ENCODE measurements around the gene PRSS22.

PRSS22 gene

DNA sequence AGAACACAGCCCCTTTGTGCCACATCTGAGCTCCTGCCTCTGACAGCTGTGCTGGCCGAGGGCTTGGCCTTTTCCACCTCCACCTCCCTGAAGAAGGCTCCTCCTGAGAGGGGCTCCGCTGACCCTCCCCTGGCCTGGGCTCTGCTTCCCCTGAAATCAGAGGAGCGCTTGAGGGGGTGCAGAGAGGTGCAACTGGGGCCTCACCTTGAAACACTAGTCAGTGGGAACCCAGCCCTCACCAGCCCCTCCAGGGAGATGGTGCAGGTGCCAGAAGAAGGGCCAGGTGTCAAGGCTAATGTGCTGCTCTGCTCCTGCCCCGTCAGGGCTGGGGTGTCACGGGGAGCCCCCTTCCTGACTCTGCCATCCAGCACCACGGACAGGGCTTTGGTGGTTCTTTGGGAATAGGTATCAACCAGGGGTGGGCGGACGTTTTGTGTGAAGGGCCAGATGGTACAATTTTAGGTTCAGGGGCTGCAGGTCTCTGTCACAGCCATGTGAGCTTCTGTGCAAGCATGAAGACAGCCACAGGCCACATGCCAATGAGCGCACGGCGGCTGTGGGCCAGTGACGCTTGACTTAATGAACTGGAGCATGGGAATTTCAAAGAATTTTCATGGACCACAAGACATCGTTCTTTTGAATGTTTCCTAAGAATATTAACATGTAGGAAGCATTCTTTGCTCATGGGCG lies 30.0 kb downstream of the PRSS22 start:
- no peak for DNase-seq

DNA sequence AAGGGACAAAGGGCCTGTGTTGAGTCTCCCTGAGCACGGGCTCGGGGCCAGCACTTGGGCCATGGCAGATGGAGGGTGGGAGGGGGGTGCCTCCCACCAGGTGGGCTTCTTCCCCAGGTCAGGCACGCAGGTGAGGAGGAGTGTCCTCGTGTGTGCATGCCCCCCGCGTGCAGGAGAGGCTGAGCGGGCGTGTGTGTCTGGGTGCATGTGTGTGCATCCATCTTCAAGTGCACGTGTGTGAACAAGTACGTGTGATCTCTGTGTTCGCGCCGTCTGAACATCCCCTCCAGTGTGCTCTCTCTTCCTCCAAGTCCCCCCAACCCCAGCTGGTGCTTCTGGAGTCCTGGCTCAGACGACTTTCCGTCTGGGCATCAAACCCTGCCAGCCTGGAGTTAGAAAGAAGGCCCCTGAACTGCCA lies 30.6 kb downstream of the PRSS22 start:
- DNase-seq = no peak

- no peak for DNase-seq
These were observed 31.2 kb downstream of the PRSS22 start for GRCh38 chr16:2826591-2827373.

DNA sequence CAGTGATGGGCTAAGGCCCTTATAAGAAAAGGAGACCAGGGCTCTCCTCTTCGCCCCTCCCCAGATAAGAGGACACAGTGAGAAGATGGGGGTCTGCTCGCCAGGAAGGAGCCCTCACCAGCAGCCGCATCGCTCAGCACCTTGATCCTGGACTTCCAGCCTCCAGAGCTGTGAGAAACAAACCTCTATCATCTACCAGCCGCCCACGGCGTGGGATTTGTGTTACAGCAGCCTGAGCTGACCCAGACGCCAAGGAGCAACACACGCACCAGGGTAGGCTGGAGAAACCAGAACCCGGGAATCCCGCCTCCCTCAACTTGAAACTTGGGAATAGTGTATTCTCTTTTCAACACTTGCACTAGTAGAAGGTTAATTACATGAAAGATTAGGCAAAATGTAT lies 32.1 kb downstream of the PRSS22 start:
- no peak for DNase-seq

- no peak for DNase-seq
These were observed 32.8 kb downstream of the PRSS22 start for GRCh38 chr16:2825049-2825742.

GRCh38 chr16:2824626-2825025 lies 33.3 kb downstream of the PRSS22 start:
- DNase-seq = no peak

DNA sequence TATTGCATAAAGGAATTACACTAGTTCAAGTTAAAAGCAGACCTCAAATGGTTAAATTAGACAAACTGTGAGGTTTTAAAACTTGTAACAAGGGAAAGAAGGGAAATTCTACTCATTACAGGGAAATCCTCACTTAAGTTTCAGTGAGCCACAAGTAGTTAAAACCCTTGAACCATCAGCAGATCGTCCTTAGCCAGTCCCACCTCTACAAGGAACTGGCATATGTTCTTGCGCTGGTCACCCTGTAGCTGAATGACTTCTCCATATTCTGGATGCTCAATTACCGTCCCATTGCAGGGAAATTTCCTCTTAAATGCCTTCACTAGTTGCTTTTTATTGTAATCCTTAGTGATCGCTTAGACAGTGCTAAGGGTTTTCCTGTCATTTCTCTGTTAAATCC lies 35.5 kb downstream of the PRSS22 start:
- DNase-seq = no peak

DNA sequence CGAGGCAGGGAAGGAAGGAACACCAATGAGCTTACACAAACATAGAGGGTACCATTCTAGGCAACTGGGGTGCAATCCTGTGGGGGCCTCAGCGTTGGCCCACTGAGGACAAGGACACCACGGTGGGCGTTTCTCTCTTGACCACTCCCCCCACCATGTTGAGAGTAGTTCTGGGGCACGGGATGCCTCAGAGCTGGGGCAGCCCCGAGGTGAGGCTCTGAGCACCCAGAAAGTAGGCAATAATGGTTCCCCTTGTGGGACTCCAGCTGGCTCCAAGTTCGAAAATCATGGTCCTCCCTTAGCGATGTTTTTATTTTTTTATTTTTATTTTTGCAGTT lies 35.8 kb downstream of the PRSS22 start:
- DNase-seq = no peak

GRCh38 chr16:2821487-2822157 lies 36.3 kb downstream of the PRSS22 start:
- DNase-seq = no peak

DNA sequence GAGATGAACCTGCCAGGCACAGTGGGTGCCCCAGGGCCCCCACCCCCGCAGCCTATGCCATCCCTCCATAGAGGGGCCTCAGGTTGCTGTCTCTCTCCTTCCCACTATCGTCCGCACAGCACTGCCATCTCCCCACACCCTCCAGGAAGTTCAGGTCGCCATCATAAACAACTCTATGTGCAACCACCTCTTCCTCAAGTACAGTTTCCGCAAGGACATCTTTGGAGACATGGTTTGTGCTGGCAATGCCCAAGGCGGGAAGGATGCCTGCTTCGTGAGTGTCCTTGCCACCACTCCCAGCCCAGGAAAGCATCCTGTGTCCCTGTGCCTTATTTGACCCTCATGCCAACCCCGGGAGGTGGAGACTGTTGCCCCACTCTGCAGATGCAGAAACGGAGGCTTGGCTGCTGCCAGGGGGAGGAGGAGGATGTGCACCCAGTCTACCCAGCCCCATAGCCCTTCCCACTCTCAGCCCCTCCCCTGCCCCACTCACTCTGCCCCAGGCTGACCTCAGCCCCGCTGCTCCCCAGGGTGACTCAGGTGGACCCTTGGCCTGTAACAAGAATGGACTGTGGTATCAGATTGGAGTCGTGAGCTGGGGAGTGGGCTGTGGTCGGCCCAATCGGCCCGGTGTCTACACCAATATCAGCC lies 37.0 kb downstream of the PRSS22 start:
- no peak for DNase-seq

GRCh38 chr16:2819939-2820835 lies 37.8 kb downstream of the PRSS22 start:
- no peak for DNase-seq

GRCh38 chr16:2819179-2819938 lies 38.6 kb downstream of the PRSS22 start:
- no peak for DNase-seq

DNA sequence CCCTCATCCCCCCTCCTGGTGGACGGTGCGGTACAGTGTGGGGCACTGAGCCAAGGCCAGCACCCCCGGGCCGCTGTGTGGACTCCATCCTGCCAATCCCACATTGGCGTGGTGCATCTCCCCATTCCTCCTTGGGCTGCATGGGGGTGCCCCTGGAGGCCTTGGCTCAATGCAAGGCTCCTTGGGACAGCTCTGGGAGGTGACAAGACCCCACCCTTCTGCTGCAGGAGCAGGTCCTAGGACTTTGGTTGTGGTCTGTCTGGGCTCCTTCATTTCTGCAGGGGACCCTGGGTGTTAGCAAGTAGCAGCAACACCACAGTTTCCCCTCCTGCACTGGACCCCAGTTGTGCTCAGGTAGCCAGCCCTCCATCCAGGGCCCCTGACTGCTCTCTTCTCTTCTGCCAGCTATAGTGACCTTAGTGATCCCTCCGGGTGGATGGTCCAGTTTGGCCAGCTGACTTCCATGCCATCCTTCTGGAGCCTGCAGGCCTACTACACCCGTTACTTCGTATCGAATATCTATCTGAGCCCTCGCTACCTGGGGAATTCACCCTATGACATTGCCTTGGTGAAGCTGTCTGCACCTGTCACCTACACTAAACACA lies 39.6 kb downstream of the PRSS22 start:
- no peak for DNase-seq

DNA sequence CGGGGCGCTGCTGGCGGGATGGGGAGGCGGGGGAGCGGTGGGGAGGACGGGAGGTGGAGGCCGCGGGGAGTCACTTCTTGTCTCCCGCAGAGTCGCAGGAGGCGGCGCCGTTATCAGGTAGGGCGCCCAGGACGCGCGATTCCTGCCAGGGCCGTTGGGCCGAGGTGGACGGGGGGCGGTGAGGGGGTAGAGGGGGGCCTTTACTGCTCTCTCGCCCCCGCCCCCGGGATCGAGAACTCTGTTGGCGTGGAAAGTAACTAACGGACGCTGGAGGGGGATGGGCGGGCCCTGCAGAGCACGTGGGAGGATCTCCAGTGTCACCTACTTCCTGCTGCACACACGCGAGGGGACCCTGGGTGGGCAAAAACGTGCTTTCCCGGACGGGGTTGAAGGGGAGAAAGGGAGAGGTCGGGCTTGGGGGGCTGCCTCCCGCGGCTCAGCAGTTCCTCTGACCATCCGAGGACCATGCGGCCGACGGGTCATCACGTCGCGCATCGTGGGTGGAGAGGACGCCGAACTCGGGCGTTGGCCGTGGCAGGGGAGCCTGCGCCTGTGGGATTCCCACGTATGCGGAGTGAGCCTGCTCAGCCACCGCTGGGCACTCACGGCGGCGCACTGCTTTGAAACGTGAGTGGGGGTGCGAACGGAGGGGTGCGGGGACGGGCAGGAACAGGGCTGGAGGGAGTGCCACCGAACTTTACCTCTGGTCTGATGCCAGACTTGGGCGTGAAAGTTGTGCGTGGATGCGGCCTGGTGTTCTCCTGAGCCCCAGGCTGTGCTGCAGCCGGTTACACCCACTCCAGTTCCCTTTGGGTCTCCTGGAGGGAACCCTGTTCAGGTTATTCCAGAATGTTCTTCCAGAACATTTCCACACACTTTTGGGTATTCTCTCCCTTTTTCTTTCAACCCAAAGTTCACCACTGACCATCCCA lies 40.4 kb downstream of the PRSS22 start:
- DNase-seq = no peak

- DNase-seq = no peak
These were observed 41.1 kb downstream of the PRSS22 start, which contains the start of gene PRSS21 for GRCh38 chr16:2816751-2817339. Gene PRSS21 (plus strand): TSS chr16:2817237. CDS start chr16:2817269, 32 bp downstream.

- no peak for DNase-seq
These were observed 42.6 kb downstream of the PRSS22 start for GRCh38 chr16:2815299-2815771.

GRCh38 chr16:2814551-2815298 lies 43.2 kb downstream of the PRSS22 start:
- DNase-seq = no peak

DNA sequence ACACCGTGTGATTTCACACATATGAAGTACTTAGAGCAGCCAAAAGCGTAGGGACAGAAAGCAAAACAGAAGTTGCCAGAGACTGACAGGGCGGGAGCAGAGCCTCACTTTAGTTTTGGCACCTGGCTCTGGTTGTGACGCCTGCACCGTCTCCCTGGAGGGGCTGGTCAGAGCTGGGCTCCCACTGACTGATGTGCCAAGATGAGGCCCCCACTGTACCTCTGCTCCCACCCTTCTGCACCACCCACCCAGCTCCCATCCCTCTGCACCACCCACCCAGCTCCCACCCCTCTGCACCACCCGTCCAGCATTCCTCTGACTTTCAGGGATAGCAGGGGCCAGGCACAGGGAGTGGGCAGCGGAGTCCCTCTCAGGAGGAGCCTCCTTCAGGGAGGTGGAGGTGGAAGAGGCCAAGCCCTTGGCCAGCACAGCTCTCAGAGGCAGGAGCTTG lies 44.2 kb downstream of the PRSS22 start:
- DNase-seq = no peak

Data from left hindlimb (tissue), 1 donor.